ENCODE data around the gene AIDA. TPM values are rescaled to one million over a fixed set of nuclear protein-coding genes. Genes with fewer than 3 reads are reported as not detected.

Gene AIDA
- total and polyA plus RNA-seq, 2 experiments from 2014 or later: 51.1 to 103 TPM

- H3K4me3 ChIP-seq: no peak overlapping the region
- H3K27ac ChIP-seq (ENCODE audit: low read depth): no peak overlapping the region
Measured at GRCh38 chr1:222750651-222751050, 38.4 kb upstream of the AIDA start.

More at GRCh38 chr1:222750651-222751050, 38.4 kb upstream of the AIDA start:
- Histone ChIP-seq H2AFZ (no peak overlapping the region), H3K4me2 (no peak overlapping the region), H3K9me2 (ENCODE audit: insufficient read depth) (0 out of 2 replicates have a peak, but pooled peaks cover 5% of the 10 kb centered on the region), H3F3A (replicated peaks; ENCODE audit: low read depth) (no peaks in the 10 kb centered on the region), H4K20me1 (replicated peaks; ENCODE audit: insufficient read depth) (no peaks in the 10 kb centered on the region), H3K4me1 (ENCODE audit: insufficient read depth) (no peaks in the 10 kb centered on the region), H3K27me3 (ENCODE audit: insufficient read depth) (no peaks in the 10 kb centered on the region), H3K36me3 (ENCODE audit: insufficient read depth) (no peaks in the 10 kb centered on the region), H3K79me2 (replicated peaks; ENCODE audit: insufficient read depth) (no peaks in the 10 kb centered on the region)
- Mint-ChIP-seq H3K4me3 (no peak overlapping the region), H3K27ac (no peak overlapping the region), H3K4me1 (no peaks in the 10 kb centered on the region), H3K9me3 (no peaks in the 10 kb centered on the region), H3K27me3 (ENCODE audit: insufficient read depth, low read depth, poor library complexity) (peaks cover 3% of the 10 kb centered on the region), H3K36me3 (ENCODE audit: low read depth) (no peaks in the 10 kb centered on the region)
- no peak for DNase-seq (ENCODE audit: low spot score)
- TF ChIP-seq ZNF331 (CRISPR knock-in tag; IDR thresholded peaks at IDR 0.05; ENCODE audit: low read depth) (no peak), POLR2AphosphoS5 (IDR thresholded peaks at IDR 0.05; ENCODE audit: low read depth) (no peak), CTCF (conservative IDR thresholded peaks at IDR 0.05; ENCODE audit: low read depth in 2 of 2) (no peak), ZNF462 (CRISPR knock-in tag; IDR thresholded peaks at IDR 0.05) (no peak), REST (IDR thresholded peaks at IDR 0.05; ENCODE audit: unreplicated experiment) (no peak), ETS1 (IDR thresholded peaks at IDR 0.05) (no peak), ZNF114 (CRISPR knock-in tag; IDR thresholded peaks at IDR 0.05) (no peak), CREB1 (CRISPR knock-in tag; IDR thresholded peaks at IDR 0.05; ENCODE audit: low read depth) (no peak)
- ATAC-seq: no peak

All from GM23338 (cell line).